Sigmoid colon (tissue), 4 donors: ENCODE measurements around the gene CCS.

Experiments used
- CTCF ChIP-seq, 4 experiments: fragments of 450-650 bp in 3 of 4; fragments of 200-600 bp in 1 of 4; IDR thresholded peaks; one replicate each; pipeline ENCODE4 v1.5.1; 2016 to 2019; ENCODE audit warnings: antibody characterized with exemption in 4 of 4, mild to moderate bottlenecking in 3 of 4, moderate library complexity in 2 of 4
- EP300 ChIP-seq, 4 donors: sonication (generic); formaldehyde crosslinking; IDR thresholded peaks; one replicate each; pipeline ENCODE4 v1.6.1; 2017; ENCODE audit warnings: antibody characterized with exemption in 4 of 4
- POLR2A ChIP-seq, 2 donors: fragments of 450-650 bp; IDR thresholded peaks; one replicate each; pipeline ENCODE4 v1.6.1; 2016; ENCODE audit warnings: antibody characterized with exemption in 2 of 2, mild to moderate bottlenecking in 2 of 2, moderate library complexity in 2 of 2
- POLR2AphosphoS5 ChIP-seq, 4 donors: sonication (generic); formaldehyde crosslinking; IDR thresholded peaks; one replicate each; pipeline ENCODE4 v1.6.1; 2017; ENCODE audit warnings: antibody characterized with exemption in 4 of 4

GRCh38 chr11:66629356-66629755, 36.4 kb downstream of the CCS start:
- TF ChIP-seq POLR2AphosphoS5 (IDR thresholded peaks at IDR 0.05) (no peak), CTCF (IDR thresholded peaks at IDR 0.05) (no peak), POLR2A (IDR thresholded peaks at IDR 0.05) (no peak), EP300 (IDR thresholded peaks at IDR 0.05) (no peak)
